Esophagus squamous epithelium (tissue), 4 donors: ENCODE results near the gene NRXN2.

Experiments used
- POLR2A ChIP-seq, 4 donors: fragments of 450-650 bp; IDR thresholded peaks; one replicate each; pipeline ENCODE4 v1.6.1; 2017; ENCODE audit warnings: antibody characterized with exemption in 4 of 4, mild to moderate bottlenecking in 4 of 4, moderate library complexity in 3 of 4
- TF ChIP-seq, protein P1 (sequence below), 6 experiments: fragments of 450-650 bp in 4 of 6; fragments of 200-600 bp in 2 of 6; sonication (generic) in 2 of 6; IDR thresholded peaks; one replicate each; pipeline ENCODE4 v1.5.1; 2016 to 2019; ENCODE audit warnings: antibody characterized with exemption in 6 of 6, mild to moderate bottlenecking in 4 of 6, moderate library complexity in 4 of 6

DNA sequence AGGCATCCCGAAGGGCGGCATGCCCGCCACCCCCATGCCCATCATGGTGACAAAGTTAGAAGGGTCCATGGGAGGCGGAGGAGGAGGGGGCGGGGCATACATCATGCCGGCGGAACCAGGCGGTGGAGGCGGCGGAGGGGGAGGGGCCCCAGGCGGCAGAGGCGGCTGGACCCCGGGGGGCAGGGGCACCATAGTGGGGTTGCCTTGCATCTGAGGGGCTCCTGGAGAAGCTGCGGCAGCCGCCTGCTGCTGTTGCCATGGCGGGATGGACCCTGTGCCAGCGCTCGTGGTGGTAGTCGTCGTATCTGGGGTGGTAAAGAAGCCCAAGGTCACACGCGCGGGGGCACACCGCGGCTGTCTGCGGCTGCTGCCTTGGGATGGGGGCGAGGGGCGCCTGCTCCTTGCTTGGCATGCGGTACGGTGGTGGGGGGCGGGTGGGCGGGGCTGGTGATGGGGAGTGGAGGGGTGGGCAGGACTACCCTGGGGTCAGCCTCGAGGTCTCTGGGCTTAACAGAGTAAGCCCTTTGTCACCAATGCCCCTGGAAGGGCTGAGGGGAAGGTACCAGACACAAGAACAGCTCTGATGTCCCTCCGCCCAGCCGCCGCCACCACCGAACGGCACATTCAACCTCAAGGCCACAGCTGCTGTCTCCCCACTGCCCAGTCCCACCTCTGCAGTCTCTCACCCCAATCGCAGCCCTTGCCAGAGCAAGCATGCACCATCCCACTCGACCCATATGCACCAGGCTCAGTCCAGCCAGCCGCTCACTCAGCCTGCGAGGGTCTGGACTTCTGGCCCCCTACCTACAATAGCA is 43.1 kb upstream of the NRXN2 start:
- TF ChIP-seq, protein P1, sequence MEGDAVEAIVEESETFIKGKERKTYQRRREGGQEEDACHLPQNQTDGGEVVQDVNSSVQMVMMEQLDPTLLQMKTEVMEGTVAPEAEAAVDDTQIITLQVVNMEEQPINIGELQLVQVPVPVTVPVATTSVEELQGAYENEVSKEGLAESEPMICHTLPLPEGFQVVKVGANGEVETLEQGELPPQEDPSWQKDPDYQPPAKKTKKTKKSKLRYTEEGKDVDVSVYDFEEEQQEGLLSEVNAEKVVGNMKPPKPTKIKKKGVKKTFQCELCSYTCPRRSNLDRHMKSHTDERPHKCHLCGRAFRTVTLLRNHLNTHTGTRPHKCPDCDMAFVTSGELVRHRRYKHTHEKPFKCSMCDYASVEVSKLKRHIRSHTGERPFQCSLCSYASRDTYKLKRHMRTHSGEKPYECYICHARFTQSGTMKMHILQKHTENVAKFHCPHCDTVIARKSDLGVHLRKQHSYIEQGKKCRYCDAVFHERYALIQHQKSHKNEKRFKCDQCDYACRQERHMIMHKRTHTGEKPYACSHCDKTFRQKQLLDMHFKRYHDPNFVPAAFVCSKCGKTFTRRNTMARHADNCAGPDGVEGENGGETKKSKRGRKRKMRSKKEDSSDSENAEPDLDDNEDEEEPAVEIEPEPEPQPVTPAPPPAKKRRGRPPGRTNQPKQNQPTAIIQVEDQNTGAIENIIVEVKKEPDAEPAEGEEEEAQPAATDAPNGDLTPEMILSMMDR (IDR thresholded peaks at IDR 0.05): no peak
- TF ChIP-seq POLR2A (IDR thresholded peaks at IDR 0.05): no peak
